Measurements from ENCODE around the gene KIRREL2. TPM values are rescaled to one million over a fixed set of nuclear protein-coding genes. Genes with fewer than 3 reads are reported as not detected.

Gene KIRREL2
- total and polyA plus RNA-seq, 9 of the 15 experiments (the other 6 are each of a cell fraction or from before 2014, with no cell fraction given): 0.01 to 0.12 (median 0.09) TPM; not detected in 4

DNA sequence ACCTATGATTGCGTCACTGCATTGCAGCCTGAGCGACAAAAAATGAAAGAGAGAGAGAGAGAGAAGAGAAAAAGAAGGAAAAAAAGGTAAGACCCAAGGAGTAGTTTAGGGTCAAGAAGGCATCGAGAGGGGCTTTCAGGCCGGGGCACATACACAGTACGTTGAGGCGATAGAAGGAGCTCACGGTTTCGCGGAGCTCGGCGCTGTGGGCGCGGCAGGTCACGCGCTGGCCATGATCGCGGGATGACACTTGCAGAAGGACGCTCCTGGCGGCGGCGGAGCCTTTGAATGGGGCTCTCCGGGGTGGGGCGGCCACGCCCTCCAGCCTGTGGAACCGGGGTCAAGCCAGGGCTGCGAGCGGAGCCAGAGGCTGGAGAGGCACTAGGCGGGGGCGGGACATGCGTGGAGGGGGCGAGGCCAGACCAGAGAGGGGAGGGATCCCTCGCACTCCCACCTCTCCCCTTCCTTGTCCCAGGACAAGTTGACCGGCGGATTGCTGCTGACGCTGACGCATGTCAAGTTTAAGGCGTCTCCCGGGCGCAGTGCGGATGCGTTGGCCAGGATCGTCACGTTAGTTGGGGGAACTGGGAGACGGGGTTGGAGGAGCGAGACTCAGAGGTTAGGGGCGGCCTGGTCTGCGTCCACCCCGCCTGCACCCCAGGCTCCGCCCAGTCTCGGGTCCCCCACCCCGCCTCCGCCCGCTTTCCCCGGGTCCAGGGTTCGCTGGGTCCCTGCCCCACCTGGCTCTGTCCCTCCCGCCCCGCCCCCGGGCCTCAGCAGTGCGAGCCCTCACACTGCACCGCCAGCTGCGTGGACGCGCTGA, 11.3 kb upstream of the KIRREL2 start (continued):
- TF ChIP-seq AFF4 (CRISPR knock-in tag; IDR thresholded peaks at IDR 0.05): 0 out of 2 replicates have a peak, but pooled peaks have one; percentile 56
- TF ChIP-seq SIN3A (IDR thresholded peaks at IDR 0.05; ENCODE audit: borderline replicate concordance in 2 of 2, control insufficient read depth in 1 of 2, low read depth in 2 of 2, low read length in 2 of 2): peak in 1 of 2 experiments; percentile 18; a peak in 1 of 4 replicates
- no peak for TF ChIP-seq SIX5 (IDR thresholded peaks at IDR 0.05; ENCODE audit: borderline replicate concordance in 1 of 2, insufficient read depth in 1 of 2, low read depth in 1 of 2, low read length in 2 of 2)
- no peak for TF ChIP-seq MCM5 (IDR thresholded peaks at IDR 0.05; ENCODE audit: low read depth)
- no peak for TF ChIP-seq MAFG (tag; conservative IDR thresholded peaks at IDR 0.05)
- TF ChIP-seq SIRT6 (IDR thresholded peaks at IDR 0.05; ENCODE audit: low read depth, low read length): no peak
- peak; percentile 68 for TF ChIP-seq USF2 (CRISPR knock-in tag; IDR thresholded peaks at IDR 0.05)
- no peak for TF ChIP-seq XRCC3 (IDR thresholded peaks at IDR 0.05)
- TF ChIP-seq LEF1 (IDR thresholded peaks at IDR 0.05): no peak
- TF ChIP-seq SP1 (CRISPR knock-in tag; IDR thresholded peaks at IDR 0.05): 0 out of 2 replicates have a peak, but pooled peaks have one; percentile 50
- TF ChIP-seq RREB1 (CRISPR knock-in tag; IDR thresholded peaks at IDR 0.05): no peak
- TF ChIP-seq TRIM24 (IDR thresholded peaks at IDR 0.05): peak; percentile 56 to 74; a peak in 3 of 4 replicates
- TF ChIP-seq L3MBTL2 (IDR thresholded peaks at IDR 0.05): peak; percentile 77
- TF ChIP-seq KDM1A (IDR thresholded peaks at IDR 0.05): peak in 1 of 2 experiments; percentile 42; a peak in 1 of 4 replicates
